C4-2B (cell line): ENCODE data around the gene CD8A.

Experiments used
- ZFX ChIP-seq: fragments of 450-650 bp; IDR thresholded peaks from 2 replicates; pipeline ENCODE4 v1.6.1; 2017
- TF ChIP-seq, protein P1 (sequence below): fragments of 450-650 bp; conservative IDR thresholded peaks from 2 replicates; pipeline ENCODE4 v1.5.1; 2017; ENCODE audit warnings: mild to moderate bottlenecking

DNA sequence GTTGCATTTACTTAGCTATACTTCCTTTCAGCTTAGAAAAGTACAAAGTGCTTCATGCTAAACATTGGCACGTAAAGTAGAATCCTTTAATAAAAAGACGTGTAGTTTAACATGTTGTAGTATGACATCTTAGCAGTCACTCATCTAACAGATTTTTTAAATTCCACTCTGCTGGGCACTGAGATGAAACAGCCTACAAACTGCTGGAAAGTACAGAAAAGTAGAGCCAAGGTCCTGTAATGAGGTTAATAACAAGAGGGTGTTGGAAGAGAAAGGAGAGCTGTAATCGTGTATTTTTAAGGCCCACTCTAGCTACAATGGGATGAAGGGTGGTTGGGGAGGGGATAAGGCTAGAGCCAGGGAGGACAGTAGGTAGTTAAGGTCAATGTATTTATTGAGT, 10.7 kb downstream of the CD8A start:
- TF ChIP-seq, protein P1, sequence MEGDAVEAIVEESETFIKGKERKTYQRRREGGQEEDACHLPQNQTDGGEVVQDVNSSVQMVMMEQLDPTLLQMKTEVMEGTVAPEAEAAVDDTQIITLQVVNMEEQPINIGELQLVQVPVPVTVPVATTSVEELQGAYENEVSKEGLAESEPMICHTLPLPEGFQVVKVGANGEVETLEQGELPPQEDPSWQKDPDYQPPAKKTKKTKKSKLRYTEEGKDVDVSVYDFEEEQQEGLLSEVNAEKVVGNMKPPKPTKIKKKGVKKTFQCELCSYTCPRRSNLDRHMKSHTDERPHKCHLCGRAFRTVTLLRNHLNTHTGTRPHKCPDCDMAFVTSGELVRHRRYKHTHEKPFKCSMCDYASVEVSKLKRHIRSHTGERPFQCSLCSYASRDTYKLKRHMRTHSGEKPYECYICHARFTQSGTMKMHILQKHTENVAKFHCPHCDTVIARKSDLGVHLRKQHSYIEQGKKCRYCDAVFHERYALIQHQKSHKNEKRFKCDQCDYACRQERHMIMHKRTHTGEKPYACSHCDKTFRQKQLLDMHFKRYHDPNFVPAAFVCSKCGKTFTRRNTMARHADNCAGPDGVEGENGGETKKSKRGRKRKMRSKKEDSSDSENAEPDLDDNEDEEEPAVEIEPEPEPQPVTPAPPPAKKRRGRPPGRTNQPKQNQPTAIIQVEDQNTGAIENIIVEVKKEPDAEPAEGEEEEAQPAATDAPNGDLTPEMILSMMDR = no peak
- no peak for TF ChIP-seq ZFX
